NCI-H2029 (cell line): Measurements from ENCODE around the gene MRPS18B.

ENCODE experiments used
- DNase-seq: peaks from one replicate; lab custom pipeline; 2025; lab: John Stamatoyannopoulos, UW

The MRPS18B gene

GRCh38 chr6:30603961-30604360 is 13.7 kb upstream of the MRPS18B start:
- no peak for DNase-seq

GRCh38 chr6:30610065-30610464 is 7.6 kb upstream of the MRPS18B start:
- no peak for DNase-seq

- no peak for DNase-seq
Measured at GRCh38 chr6:30611150-30611855, 6.3 kb upstream of the MRPS18B start.

- no peak for DNase-seq
Measured at GRCh38 chr6:30611856-30612194, 5.8 kb upstream of the MRPS18B start.

- no peak for DNase-seq
Measured at GRCh38 chr6:30612213-30612612, 5.4 kb upstream of the MRPS18B start.

- DNase-seq, result no peak
Measured at GRCh38 chr6:30612687-30613248, 4.9 kb upstream of the MRPS18B start.

GRCh38 chr6:30613251-30614043 is 4.2 kb upstream of the MRPS18B start:
- DNase-seq, result no peak

GRCh38 chr6:30614044-30614842 is 3.4 kb upstream of the MRPS18B start:
- no peak for DNase-seq

- DNase-seq, result peak; percentile 97
Measured at GRCh38 chr6:30614843-30615218, 2.8 kb upstream of the MRPS18B start.

- DNase-seq, result peak; percentile 47
Measured at GRCh38 chr6:30615219-30615957, 2.3 kb upstream of the MRPS18B start.

GRCh38 chr6:30615958-30616810 is 1.5 kb upstream of the MRPS18B start:
- peak; percentile 75 for DNase-seq

GRCh38 chr6:30616811-30617564 is 652 bp upstream of the MRPS18B start, which contains the start of gene PPP1R10:
TSS of gene PPP1R10 (minus strand) at chr6:30617243. CDS start at chr6:30609944, 7,299 bp downstream.
- peak; percentile 99 for DNase-seq

GRCh38 chr6:30618270-30618797 is 694 bp downstream of the MRPS18B start:
- no peak for DNase-seq

GRCh38 chr6:30619561-30619960 is 1.9 kb downstream of the MRPS18B start:
- no peak for DNase-seq

- no peak for DNase-seq
Measured at GRCh38 chr6:30625511-30625910, 7.9 kb downstream of the MRPS18B start.

GRCh38 chr6:30626484-30627366 is 9.1 kb downstream of the MRPS18B start, which contains the start of gene ATAT1:
TSS of gene ATAT1 (plus strand) at chr6:30626874.
- DNase-seq, result peak; percentile 76

GRCh38 chr6:30635834-30636233 is 18.2 kb downstream of the MRPS18B start:
- no peak for DNase-seq

GRCh38 chr6:30640481-30640880 is 22.8 kb downstream of the MRPS18B start:
- DNase-seq, result no peak

GRCh38 chr6:30641048-30641447 is 23.4 kb downstream of the MRPS18B start:
- DNase-seq, result no peak
